GM19328 (cell line): ENCODE measurements around the gene STAT5A.
A peak's percentile ranks its signal among the peaks of the same experiment; 100 is the strongest.

ENCODE experiments used
- ATAC-seq: cut with Tn5 transposase; IDR thresholded peaks from one replicate; pipeline ENCODE4 v1.9.1; 2021; ENCODE audit warnings: mild to moderate bottlenecking, moderate library complexity; ENCODE audit not compliant: unreplicated experiment

STAT5A gene

DNA sequence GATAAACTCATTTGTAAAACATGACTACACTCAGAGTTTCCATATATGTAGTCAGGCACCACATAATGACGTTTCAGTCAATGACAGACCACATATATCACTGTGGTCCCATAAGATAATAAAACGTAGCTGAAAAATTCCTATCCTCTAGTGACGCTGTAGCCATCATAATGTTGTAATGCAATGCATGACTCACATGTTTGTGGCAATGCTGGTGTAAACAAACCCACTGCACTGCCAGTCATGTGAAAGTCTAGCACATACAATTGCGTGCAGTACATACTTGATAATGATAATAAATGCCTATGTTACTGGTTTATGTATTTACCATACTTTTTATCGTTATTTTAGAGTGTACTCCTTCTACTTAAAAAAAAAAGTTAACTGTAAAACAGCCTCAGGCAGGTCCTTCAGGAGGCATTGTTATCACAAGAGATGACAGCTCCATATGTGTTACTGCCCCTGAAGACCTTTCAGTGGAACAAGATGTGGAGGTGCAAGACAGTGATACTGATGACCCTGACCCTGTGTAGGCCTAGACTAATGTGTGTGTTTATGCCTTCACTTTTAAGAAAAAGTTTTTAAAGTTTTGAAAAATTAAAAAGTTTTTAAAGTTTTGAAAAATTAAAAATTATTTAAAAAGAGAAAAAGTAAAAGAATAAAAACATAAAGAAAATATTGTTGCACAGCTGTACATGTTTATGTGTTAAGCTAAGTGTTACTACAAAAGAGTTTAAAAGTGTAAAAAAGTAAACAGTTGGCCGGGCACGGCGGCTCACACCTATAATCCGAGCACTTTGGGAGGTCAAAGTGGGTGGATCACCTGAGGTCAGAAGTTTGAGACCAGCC, 21.2 kb upstream of the STAT5A start:
- no peak for ATAC-seq

DNA sequence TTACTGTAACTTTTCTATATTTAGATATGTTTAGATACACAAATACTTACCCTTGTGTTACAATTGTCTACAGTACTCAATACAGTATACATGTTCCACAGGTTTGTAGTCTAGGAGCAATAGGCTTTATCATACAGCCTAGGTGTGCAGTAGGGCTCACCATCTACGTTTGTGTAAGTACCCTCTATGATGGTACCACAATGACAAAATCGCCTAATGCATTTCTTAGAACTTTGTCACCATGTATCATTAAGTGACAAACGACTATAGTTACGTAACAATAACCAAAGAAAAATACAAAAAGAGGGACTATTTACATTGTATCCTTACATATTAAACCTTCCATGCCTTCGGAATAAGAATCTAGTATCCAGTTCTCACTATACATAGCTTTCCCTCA, 20.1 kb upstream of the STAT5A start:
- ATAC-seq = no peak

DNA sequence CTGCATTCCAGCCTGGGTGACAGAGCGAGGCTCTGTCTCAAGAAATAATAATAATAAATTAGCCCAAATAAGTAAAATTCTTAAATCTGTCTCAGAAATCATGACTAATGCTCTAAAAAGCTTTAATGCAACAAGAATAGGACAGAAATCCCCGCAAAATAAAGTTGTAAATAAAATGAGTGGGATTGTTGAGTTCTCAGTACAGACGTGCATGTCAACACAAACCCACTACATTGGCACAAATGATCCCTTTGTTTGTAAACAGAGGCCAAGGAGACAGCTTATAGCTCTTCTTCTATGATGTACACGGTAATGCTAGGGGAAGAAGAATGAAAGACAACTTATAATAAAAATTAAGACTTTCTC, 18.1 kb upstream of the STAT5A start:
- no peak for ATAC-seq

DNA sequence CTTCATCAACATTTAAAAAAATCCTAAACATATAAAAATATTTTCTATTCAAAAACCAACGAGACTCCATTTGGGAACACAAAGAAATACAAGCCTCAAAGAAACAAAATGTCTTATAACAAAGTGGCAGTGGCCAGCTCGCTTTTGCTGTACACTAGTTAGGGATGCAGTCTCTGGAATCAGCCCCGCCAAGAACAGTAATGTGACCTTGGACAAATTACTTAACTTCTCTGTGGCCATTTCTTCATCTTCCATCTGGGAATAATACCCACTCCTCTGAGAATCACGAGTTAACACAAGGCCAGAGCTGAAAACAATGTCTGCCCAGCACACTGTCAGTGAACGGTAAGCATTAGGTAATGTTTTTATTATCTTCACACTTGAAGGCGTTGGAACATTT, 17.7 kb upstream of the STAT5A start:
- no peak for ATAC-seq

DNA sequence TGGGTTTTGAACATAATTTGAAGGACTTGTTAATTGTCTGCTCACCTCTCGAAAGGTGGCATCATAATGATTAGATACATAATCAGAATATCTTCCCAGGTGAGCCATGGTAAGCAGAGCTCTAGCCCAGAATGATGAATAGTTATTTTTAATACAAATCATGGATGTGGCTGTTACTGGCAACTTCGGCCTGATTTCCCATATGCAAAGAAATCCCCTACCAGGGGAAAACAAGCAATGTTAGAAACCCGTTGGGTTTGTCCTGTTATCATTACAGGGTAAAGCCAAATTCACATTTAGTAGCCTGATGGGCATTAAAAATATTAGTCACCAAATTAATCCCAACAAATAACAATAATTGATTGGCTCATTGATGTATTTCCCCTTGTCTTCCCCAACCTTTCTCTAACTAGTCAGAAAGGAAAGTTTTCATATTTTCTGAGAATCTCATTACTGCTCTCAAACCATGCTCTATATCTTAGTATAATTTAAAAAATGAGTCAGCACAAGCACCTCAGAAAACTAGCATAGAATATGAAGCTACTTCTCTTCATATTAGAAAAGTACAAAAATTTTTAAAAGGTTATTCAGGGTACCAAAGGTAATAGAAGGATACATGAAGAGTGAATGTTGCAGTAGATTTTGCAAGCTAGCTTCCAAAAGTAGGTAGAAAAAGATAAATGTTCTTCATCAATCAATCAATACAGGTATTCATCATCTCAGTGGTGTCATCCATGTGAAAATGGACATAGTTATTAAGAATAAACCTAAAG, 17.1 kb upstream of the STAT5A start:
- ATAC-seq = no peak

DNA sequence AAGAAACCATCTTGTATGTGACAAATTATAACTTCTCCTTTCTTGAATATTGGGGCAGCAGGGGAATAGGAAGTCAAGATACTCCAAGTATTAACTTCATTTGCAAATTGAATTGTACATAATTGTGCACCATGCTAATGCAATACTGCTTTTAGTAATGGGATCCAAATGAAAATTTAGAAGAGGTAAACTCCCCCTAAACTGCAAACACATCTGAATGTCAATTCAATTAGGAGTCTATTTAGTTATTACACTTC, 16.6 kb upstream of the STAT5A start:
- no peak for ATAC-seq

DNA sequence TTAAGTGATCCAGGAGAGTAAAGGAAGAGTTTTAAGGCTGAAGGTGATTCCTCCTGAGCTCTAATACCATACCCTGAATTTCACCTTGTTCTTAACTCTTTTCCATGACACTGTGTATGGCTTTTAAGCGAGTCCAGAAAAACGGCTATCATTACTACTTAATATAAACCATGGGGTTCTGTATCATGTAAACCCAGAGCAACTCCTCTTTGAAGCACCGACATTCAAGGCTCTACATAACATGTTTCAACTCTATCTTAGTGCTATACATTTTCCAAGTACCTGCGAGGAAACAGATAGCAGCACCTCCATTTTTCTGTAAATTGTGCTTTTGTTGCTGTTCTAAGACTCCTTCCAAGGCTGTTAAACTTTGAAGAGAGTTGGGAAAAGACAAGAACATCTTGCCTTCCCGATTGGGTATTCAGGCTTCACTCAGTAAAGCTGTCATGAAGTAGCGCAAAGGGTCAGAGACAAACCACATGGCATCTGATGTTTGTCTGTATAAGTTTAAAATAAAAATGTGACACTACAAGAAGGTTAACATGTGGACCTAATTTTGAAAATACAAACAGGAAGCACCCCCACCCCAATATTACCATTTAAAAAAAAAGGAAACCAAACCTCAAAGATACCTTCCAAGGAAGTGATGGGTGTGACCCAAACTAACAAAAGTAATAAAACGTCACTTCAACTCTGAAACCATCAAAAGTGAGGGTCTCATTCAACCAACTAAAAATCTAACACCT, 16.0 kb upstream of the STAT5A start:
- ATAC-seq = no peak

DNA sequence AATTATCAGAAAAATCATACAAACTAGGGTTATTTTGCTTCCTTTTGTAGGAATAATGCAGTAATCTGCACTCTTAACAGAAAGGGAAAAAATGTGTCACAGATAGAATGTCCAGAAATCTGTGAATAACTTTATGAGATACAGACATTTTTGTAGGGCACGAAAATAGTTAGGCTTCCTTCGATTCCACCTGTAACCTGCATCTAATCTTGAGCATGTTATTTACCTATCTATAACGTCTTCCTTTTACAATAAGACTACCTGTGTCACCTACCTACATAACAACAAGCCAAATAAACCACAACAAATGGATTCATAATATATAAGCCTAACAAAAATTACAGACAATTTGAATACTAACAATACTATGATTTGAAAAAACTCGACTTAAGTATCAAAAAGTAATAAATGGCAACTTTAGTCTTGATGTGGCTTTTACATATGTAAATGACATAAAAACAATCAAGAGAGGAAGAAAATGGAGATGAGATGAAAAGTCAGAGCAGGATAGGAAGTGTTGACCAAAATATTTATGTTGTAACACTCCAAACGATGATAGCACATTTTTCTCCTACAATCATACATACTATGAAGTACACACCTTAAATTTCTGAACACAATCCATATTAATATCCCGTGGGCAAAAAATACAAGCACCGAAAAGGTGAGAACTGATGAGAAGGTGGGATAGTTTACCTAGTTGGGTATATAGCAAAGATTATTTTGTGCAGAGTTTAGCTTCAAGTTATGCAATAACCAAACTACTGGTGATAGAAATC, 14.6 kb upstream of the STAT5A start:
- no peak for ATAC-seq

DNA sequence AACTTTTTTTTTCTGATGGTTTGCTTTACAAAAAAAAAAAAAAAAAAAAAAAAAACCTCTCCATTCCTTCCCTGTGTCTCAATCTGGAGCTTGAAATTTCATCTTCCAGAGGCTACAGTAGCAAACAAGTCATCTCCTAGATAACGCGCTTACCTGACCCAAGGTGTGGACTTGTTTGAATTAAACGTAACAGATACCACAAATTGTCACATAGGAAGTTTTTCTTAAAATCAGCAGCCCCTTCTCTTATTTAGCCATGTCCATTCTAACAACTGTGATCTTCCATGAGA, 14.1 kb upstream of the STAT5A start:
- ATAC-seq = no peak

DNA sequence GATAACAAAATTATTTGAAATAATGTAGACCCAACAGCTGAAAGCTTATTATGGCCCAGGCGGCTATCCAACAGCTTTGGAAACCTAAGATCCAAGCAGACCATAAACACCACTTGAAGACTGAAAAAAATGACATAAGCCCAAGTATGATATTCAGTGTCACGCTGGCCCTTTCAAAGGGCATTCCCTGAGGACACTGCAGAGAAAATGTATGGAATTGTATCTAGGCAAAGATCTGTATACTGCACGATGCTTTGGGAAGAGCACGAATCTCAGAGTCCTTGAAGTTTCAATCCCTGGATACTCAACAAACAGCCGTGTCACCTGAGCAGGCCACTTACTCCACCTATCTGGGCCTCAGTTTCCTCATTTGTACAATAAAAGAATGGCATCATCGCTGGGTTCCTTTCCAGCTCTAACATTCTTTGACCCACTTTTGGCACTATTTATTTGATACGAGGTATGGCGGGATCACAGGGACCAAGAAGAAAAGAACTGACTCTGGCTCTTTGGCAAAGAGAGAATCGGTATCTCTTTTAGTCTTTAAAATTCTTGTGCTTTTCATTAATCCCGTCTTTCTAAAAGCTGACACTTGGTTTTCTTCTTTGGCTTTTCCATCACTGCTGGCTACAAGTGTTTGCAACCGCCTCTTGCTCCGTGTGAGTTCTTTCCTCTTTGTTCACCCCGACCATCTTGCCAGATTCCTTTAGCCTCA, 13.3 kb upstream of the STAT5A start:
- no peak for ATAC-seq

DNA sequence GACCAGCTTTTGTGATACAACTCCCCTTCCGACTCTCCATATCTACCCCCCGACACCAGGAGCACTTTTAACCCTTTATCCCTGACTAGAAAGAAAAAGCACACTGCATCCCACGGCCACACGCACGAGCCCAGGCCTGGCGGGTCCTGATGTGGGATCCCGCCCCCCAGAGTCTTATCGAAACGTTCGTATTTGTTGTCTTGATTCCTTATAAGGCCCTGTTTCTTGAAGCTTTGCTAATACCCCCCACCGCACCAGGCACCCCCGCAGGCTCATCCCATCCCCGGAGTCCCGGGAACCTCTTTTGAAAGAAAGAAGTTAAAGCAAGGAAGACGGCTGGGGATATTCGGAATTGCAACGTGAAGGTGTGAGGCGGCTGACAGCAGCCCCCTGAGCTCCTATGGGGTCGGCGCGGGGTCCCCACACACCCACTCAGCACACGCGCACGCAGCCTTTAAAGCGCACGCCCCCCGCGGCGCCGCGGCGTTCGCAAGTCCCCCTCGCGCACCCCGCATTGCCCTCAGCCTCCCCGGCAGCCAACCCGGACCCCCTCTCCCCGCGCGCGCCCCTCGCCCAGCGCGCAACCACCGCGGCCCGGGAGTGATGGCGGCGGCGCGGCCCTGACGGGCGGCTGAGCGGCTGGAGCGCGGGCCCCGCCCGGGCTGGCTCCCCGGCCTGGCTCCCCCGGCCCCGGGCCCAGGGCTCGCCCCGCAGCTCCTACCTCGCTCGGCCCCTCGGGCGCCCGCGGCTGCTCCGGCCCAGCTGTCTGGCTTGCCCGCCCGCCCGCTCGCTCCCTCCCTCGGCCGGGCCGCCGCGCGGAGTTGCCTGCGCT, 12.6 kb upstream of the STAT5A start:
- peak; percentile 42 for ATAC-seq

DNA sequence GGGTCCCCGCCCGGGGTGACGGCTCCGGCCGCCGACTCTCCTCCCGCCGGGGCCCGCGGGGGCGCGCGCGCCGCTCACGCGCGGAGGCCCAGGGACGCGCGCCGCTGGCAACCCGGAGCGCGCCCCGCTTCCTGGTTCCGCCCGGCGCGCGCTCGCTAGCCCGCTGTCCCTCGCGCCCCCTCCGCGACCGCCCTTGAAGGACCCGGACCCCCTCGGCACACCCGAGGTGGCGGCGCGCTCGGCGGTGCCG, 12.0 kb upstream of the STAT5A start, which contains the start of gene STAT5B:
Gene STAT5B, minus strand, starts transcription at position 33 of the 250 bp plus-strand sequence. CDS start 44,264 bp downstream, outside the sequence.
- peak; percentile 67 for ATAC-seq

DNA sequence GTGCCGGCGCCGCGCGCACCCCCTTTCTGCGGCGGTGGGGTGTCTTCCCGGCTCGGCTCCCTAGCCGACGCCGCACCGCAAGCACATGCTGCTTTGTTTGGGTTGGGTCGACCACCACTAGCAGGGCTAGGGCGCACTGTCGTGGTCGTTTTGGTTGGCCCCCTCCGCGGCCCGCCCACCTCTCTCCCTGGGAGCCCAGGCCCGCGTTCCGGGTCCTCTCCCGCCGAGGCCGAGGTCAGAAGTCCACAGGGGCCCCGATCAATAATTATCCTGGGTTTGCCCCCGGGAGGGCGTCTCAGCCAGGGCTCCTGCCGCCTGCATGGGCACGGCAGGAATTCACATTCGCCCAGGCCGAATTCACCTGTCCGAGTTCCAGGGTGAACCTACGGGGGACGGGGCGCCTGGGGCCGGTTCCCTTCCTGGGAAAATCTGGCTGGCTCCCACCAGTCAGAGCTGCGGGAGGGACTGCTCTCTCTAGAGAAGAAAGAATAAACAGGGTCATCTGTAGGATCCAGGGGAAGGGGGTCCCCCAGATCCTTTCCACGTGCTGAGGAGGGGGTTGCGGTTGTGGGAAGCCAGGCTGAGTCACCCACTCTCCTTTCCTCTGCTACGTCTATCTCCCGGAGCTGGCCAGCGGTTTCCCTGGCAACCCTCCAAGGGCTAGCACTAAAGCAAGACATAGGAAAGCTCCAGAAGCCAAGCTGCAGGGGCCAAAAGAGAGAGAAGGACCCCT, 11.5 kb upstream of the STAT5A start:
- no peak for ATAC-seq

DNA sequence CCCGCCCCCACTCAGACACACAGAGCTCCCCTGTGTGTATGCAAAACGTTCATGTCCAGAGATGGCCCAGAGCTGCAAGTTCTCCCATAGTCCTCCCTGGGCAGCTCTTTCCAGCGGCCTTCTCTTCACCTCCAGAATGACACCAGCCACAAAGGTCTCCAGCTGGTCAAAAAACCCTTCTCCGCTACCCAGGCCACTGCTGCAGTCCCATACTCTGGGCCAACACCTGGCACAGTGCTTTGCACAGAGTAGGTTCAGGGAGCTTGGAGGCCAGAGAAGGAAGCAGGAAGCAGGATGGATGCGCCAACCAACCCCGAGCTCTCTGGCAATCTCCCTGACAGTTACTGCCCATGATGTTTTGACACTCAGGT, 11.0 kb upstream of the STAT5A start:
- ATAC-seq = no peak

DNA sequence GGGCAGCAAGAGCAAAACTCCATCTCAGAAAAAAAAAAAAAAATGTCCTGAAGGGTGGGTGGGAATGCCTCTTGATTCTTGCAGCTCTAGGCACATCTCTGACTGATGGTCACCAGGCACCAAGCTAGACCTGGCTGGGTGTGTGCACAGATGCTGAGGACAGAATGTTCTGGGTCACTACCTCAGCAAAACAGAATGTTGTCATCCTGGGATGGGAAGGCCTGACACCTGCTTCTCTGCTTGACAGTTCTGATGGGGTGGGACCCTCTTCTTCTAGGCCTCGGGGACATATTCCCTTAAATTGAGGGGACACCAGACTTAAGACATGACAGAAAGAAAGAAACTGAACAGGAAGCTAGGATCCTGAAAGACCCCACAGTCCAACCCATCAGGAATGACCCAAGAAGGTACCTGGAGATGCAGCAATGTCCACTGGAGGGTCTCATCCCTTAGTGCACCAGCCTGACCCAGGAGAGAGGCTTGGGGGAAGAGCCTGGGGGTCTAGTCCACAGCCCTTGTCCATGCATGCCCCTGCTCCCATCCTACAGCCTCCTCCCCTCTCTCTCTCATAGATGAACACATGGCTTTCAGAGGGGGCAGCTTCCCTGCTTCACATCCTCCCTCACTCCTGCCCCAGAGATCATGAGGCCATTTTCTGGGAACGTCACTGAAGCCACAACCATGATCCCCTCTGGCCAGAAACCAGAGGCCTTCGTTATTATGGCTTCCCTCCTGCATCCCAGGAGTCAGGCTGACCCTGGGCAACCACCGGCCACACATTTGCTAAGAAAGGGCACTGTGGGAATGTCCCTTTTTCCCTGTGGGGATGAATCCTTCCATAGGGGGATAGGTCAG, 8.3 kb upstream of the STAT5A start:
- ATAC-seq = no peak

DNA sequence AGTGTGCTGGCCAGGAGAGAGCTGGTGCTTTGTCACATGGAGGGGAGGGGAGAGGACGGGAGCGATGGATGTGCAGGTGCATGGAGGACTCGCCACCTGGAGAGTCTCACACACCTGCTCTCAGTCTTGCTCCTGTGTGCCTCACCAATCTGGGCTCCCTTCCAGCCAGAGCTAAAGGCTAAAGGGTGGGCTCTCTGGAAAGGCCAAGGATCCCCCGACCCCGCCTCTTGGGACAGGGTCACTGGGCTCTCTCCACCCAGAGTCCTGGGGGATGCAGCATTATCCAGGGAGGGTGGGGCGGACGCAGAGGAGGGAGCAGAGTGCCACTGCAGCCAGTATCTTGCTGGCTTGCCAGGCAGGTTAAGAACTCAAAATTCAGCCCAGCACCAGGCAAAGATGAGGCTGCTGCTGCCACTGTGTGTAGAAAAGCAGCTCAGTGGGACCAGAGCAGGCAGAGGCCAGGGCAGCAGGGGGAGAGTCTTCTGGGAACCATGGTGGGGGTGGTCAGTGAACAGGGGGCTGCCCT, 6.7 kb upstream of the STAT5A start:
- no peak for ATAC-seq

DNA sequence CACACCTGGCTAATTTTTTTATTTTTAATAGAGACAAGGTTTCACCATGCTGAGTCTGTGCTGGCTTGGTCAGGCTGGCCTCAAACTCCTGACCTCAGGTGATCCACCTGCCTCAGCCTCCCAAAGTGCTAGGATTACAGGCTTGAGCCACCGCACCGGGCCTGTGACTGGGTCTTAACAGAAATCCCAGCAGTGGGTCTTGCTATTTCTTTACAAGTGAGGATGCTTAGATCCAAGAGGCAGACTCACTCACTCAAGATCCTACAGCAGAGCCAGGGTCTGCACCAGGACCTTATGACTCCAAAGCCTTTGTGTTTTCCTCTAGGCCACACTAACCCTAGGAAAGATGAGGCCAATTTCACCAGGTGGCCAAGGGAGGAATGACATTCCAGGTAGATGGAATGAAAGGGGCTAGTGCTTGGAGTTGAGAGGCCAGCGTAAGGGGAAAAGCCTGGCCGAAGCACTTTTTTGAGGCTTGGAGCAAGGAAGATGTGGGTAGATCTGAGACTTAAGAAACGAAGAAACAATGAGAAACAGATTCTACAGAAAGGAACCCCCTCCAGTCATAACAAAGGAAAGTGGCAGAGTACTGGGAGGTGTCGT, 5.7 kb upstream of the STAT5A start:
- no peak for ATAC-seq
